Stomach (tissue), 4 donors: ENCODE measurements around the gene AUTS2.

Experiments used
- POLR2A ChIP-seq, 4 donors: fragments of 450-650 bp; IDR thresholded peaks; one replicate each; pipeline ENCODE4 v1.6.1; 2016; ENCODE audit warnings: antibody characterized with exemption in 4 of 4, control low read depth in 2 of 4, mild to moderate bottlenecking in 1 of 4, moderate library complexity in 1 of 4
- TF ChIP-seq, protein P1 (sequence below), 7 experiments: fragments of 450-650 bp in 4 of 7; fragments of 200-600 bp in 3 of 7; sonication (generic) in 3 of 7; IDR thresholded peaks; one replicate each; pipeline ENCODE4 v1.5.1; 2016 to 2019; ENCODE audit warnings: antibody characterized with exemption in 7 of 7, control low read depth in 2 of 7, mild to moderate bottlenecking in 1 of 7

- no peak for TF ChIP-seq POLR2A (IDR thresholded peaks at IDR 0.05)
- TF ChIP-seq, protein P1, sequence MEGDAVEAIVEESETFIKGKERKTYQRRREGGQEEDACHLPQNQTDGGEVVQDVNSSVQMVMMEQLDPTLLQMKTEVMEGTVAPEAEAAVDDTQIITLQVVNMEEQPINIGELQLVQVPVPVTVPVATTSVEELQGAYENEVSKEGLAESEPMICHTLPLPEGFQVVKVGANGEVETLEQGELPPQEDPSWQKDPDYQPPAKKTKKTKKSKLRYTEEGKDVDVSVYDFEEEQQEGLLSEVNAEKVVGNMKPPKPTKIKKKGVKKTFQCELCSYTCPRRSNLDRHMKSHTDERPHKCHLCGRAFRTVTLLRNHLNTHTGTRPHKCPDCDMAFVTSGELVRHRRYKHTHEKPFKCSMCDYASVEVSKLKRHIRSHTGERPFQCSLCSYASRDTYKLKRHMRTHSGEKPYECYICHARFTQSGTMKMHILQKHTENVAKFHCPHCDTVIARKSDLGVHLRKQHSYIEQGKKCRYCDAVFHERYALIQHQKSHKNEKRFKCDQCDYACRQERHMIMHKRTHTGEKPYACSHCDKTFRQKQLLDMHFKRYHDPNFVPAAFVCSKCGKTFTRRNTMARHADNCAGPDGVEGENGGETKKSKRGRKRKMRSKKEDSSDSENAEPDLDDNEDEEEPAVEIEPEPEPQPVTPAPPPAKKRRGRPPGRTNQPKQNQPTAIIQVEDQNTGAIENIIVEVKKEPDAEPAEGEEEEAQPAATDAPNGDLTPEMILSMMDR (IDR thresholded peaks at IDR 0.05): no peak
These were observed 1059.3 kb downstream of the AUTS2 start for GRCh38 chr7:70657571-70657970.
